Mesenteric fat pad (tissue), 1 donor: ENCODE data around the gene MS4A6A. TPM values are rescaled to one million over a fixed set of nuclear protein-coding genes. Genes with fewer than 3 reads are reported as not detected.
"Not testable (repeated sequence)": the region's sequence is repeated elsewhere in the genome, so short reads cannot be mapped to it uniquely, and the experiment has no call there.

Experiments
- DNase-seq: peaks from one replicate; pipeline ENCODE4 v3.0.0-alpha.2; 2020; ENCODE audit warnings: low spot score
- long read RNA-seq: library from polyadenylated mRNA; unstranded; transcript quantifications from one replicate; pipeline ENCODE4 v2.0.0, GENCODE V29; 2020
- total RNA-seq: library from RNA; stranded (reverse); fragmentation: NEBNext Ultra II Directional; extraction: Animal tissue kit (Norgen Biotek cat#: 25700); gene quantifications from one replicate; pipeline ENCODE4 v1.2.1, GENCODE V29; 2021
- donor health status: DM: yes; HTN: yes; CAD: no.

MS4A6A gene
- total RNA-seq = 196 TPM
- long read RNA-seq, transcript MS4A6A-208 (6 exons, 1,806 nt) = major isoform, 90 of 237 reads
- long read RNA-seq, partial matches to known transcripts = 95 of 237 reads
- long read RNA-seq, other reads (novel, unspliced or antisense) = 43 of 237 reads

- DNase-seq = no peak
Observed at GRCh38 chr11:60182541-60183330, at the start of gene MS4A6A. MS4A6A (minus strand) TSS chr11:60183083; CDS start chr11:60181727, 1,356 bp downstream.

GRCh38 chr11:60230681-60231080, 47.8 kb upstream of the MS4A6A start:
- DNase-seq = no peak

GRCh38 chr11:60222141-60222540, 39.3 kb upstream of the MS4A6A start:
- no peak for DNase-seq

- no peak for DNase-seq
Observed at GRCh38 chr11:60221692-60222091, 38.8 kb upstream of the MS4A6A start.

- DNase-seq = no peak
Observed at GRCh38 chr11:60221181-60221580, 38.3 kb upstream of the MS4A6A start.

GRCh38 chr11:60214386-60214785, 31.5 kb upstream of the MS4A6A start:
- DNase-seq = no peak

GRCh38 chr11:60211206-60211605, 28.3 kb upstream of the MS4A6A start:
- DNase-seq = no peak

GRCh38 chr11:60209977-60210376, 27.1 kb upstream of the MS4A6A start:
- no peak for DNase-seq

- DNase-seq = no peak
Observed at GRCh38 chr11:60208951-60209350, 26.1 kb upstream of the MS4A6A start.

- DNase-seq = no peak
Observed at GRCh38 chr11:60208146-60208895, 25.4 kb upstream of the MS4A6A start.

GRCh38 chr11:60206616-60207015, 23.7 kb upstream of the MS4A6A start:
- no peak for DNase-seq

GRCh38 chr11:60204922-60205321, 22.0 kb upstream of the MS4A6A start:
- DNase-seq = no peak

- not testable (repeated sequence) for DNase-seq
Observed at GRCh38 chr11:60201334-60201733, 18.5 kb upstream of the MS4A6A start.

GRCh38 chr11:60197442-60197841, 14.6 kb upstream of the MS4A6A start:
- DNase-seq = no peak

- no peak for DNase-seq
Observed at GRCh38 chr11:60195923-60196368, 13.1 kb upstream of the MS4A6A start.

- DNase-seq = no peak
Observed at GRCh38 chr11:60194511-60194910, 11.6 kb upstream of the MS4A6A start.

- no peak for DNase-seq
Observed at GRCh38 chr11:60193687-60194433, 11.0 kb upstream of the MS4A6A start.

GRCh38 chr11:60192564-60192963, 9.7 kb upstream of the MS4A6A start:
- not testable (repeated sequence) for DNase-seq

- DNase-seq = not testable (repeated sequence)
Observed at GRCh38 chr11:60188481-60188880, 5.6 kb upstream of the MS4A6A start.

- not testable (repeated sequence) for DNase-seq
Observed at GRCh38 chr11:60186128-60186527, 3.2 kb upstream of the MS4A6A start.

GRCh38 chr11:60185512-60185827, 2.6 kb upstream of the MS4A6A start:
- DNase-seq = not testable (repeated sequence)
